ENCODE measurements around the gene ISYNA1. TPM values are rescaled to one million over a fixed set of nuclear protein-coding genes. Genes with fewer than 3 reads are reported as not detected.
A peak's percentile ranks its signal among the peaks of the same experiment; 100 is the strongest.

The ISYNA1 gene
- total RNA-seq, 1 donor from 2014 or later, result 208 TPM

DNA sequence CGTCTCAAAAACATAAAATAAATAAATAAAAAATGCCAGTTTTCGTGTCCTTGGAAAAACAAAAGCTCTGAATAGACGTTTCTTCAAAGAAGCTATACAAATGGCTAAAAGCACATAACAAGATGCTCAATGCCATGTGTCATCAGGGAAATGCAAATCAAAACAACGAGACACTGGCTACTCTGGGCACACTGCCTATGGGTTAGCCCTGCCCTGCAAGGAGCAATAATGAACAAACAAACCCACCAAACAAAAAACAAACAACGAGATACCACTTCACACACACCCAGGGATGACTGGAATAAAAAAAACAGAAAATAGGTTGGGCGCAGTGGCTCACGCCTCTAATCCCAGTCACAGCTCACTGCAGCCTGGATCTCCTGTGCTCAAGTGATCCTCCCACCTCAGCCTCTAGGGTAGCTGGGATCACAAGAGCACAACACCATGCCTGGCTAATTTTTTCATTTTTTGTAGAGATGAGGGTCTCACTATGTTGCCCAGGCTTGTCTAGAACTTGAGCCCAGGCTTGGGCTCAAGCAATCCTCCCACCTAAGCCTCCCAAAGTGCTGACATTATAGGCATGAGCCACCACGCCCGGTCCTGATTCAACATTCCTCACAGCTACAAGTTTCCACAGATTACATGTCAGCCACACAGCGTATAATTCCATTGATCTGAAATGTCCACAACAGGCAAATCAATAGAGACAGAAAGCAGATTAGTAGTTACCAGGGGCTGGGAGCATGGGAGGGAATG, 15.5 kb upstream of the ISYNA1 start:
- Mint-ChIP-seq H3K27ac (ENCODE audit: unreplicated experiment) (peak overlapping the region; percentile 63), H3K9me3 (ENCODE audit: low read depth) (no peaks in the 10 kb centered on the region), H3K27me3 (ENCODE audit: low read depth) (no peaks in the 10 kb centered on the region), H3K4me3 (ENCODE audit: unreplicated experiment) (no peak overlapping the region), H3K4me1 (ENCODE audit: low read depth) (peaks cover 42% of the 10 kb centered on the region), H3K36me3 (ENCODE audit: low read depth) (peaks cover 8% of the 10 kb centered on the region)
- TF ChIP-seq, protein P1, sequence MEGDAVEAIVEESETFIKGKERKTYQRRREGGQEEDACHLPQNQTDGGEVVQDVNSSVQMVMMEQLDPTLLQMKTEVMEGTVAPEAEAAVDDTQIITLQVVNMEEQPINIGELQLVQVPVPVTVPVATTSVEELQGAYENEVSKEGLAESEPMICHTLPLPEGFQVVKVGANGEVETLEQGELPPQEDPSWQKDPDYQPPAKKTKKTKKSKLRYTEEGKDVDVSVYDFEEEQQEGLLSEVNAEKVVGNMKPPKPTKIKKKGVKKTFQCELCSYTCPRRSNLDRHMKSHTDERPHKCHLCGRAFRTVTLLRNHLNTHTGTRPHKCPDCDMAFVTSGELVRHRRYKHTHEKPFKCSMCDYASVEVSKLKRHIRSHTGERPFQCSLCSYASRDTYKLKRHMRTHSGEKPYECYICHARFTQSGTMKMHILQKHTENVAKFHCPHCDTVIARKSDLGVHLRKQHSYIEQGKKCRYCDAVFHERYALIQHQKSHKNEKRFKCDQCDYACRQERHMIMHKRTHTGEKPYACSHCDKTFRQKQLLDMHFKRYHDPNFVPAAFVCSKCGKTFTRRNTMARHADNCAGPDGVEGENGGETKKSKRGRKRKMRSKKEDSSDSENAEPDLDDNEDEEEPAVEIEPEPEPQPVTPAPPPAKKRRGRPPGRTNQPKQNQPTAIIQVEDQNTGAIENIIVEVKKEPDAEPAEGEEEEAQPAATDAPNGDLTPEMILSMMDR (IDR thresholded peaks at IDR 0.05), result no peak
- DNase-seq (ENCODE audit: low spot score), result no peak

DNA sequence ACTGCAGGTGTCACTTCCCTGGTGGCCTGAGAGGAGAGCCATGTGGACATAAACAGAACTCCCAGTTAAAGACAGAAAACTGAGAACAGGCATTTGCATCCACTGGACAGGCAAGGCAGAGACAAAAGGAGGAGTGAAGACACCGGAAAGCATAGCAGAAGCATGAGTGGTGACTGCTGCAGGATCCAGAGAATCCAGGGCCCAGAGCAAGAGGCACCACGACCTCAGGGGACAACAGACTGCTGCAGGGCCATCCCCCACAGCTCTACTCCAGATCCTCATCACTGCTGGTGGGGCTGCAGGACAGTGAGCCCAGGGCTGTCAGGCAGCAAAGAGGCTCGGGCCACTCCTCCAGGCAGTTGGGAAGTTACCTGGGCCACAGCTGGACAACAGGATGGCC, 14.5 kb upstream of the ISYNA1 start:
- Mint-ChIP-seq H3K36me3 (ENCODE audit: low read depth) (peaks cover 11% of the 10 kb centered on the region), H3K4me1 (ENCODE audit: low read depth) (peaks cover 32% of the 10 kb centered on the region), H3K27ac (ENCODE audit: unreplicated experiment) (peak overlapping the region; percentile 53), H3K4me3 (ENCODE audit: unreplicated experiment) (no peak overlapping the region), H3K27me3 (ENCODE audit: low read depth) (no peaks in the 10 kb centered on the region), H3K9me3 (ENCODE audit: low read depth) (no peaks in the 10 kb centered on the region)
- DNase-seq (ENCODE audit: low spot score), result no peak
- TF ChIP-seq, protein P1 (IDR thresholded peaks at IDR 0.05), result no peak

- H3K27me3 Mint-ChIP-seq (ENCODE audit: low read depth), result no peaks in the 10 kb centered on the region
- peaks cover 22% of the 10 kb centered on the region for H3K4me1 Mint-ChIP-seq (ENCODE audit: low read depth)
- peaks cover 16% of the 10 kb centered on the region for H3K36me3 Mint-ChIP-seq (ENCODE audit: low read depth)
- H3K27ac Mint-ChIP-seq (ENCODE audit: unreplicated experiment), result peak overlapping the region; percentile 61
- no peaks in the 10 kb centered on the region for H3K9me3 Mint-ChIP-seq (ENCODE audit: low read depth)
- DNase-seq (ENCODE audit: low spot score), result no peak
- TF ChIP-seq, protein P1 (IDR thresholded peaks at IDR 0.05), result peak; percentile 95
- H3K4me3 Mint-ChIP-seq (ENCODE audit: unreplicated experiment), result no peak overlapping the region
Observed at GRCh38 chr19:18450931-18451836, 13.3 kb upstream of the ISYNA1 start.

DNA sequence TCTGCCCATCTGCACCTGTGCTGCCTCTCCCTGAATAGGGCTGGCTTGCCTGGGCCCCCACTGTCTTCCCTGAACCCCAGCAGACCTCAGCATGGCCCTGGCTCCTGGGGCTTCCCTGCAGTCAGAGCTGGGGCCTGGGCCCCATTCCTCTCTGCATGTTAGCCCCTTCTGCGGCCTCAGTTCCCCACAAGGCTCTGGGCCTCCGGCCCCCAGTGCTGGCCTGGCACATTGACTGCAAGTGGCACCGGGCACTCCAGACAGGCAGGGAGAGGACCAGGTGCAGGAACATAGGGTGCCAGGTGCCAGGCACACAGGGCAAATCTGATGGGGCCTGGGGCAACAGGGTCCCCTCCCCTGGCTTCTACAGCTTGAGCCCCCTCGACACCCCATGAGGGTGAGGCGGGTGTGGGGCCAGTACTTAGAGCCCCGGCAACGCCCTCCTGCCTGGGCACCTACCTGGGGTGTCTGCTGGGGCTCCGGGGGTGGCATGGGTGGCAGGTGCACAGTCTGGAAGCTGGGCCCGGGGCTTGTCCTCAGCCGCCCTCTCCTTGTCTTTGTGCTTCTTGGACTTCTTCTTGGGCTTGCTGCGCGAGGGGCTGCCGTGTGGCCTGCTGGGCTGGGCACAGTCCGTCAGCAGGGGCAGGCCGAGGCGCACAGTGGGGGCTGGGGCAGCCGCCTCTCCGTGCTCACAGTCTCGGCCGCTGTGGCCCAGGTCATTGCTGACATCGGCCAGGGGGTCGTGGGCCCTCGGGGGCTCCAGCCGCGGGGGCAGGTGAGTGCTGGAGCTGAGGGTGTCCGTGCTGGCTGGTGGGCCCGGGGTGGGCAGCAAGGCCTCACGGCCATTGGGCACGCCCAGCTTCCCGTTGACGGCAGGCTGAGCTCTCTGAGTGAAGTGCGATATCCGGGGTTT, 12.3 kb upstream of the ISYNA1 start:
- TF ChIP-seq, protein P1 (IDR thresholded peaks at IDR 0.05), result no peak
- H3K27ac Mint-ChIP-seq (ENCODE audit: unreplicated experiment), result peak overlapping the region; percentile 61
- peaks cover 13% of the 10 kb centered on the region for H3K36me3 Mint-ChIP-seq (ENCODE audit: low read depth)
- H3K27me3 Mint-ChIP-seq (ENCODE audit: low read depth), result no peaks in the 10 kb centered on the region
- no peaks in the 10 kb centered on the region for H3K9me3 Mint-ChIP-seq (ENCODE audit: low read depth)
- H3K4me1 Mint-ChIP-seq (ENCODE audit: low read depth), result peaks cover 21% of the 10 kb centered on the region
- no peak for DNase-seq (ENCODE audit: low spot score)
- H3K4me3 Mint-ChIP-seq (ENCODE audit: unreplicated experiment), result no peak overlapping the region

All from chondrocyte (in vitro differentiated cells).